Body of pancreas (tissue), 4 donors: ENCODE measurements around the gene PCBP2. TPM values are rescaled to one million over a fixed set of nuclear protein-coding genes. Genes with fewer than 3 reads are reported as not detected.
"Not testable (repeated sequence)": the region's sequence is repeated elsewhere in the genome, so short reads cannot be mapped to it uniquely, and the experiment has no call there.

ENCODE experiments used
- ATAC-seq: fragments of 150-250 bp; one replicate; pipeline ENCODE4 v1.9.1; 2016
- DNase-seq, 4 donors: peaks; one replicate each; pipeline ENCODE4 v3.0.0-alpha.2; 2019
- H3K27ac ChIP-seq, 4 donors: fragments of 200-600 bp; sonication (generic); 1 replicate in 3 of 4; 2 replicates in 1 of 4; pipeline versions ENCODE4 v1.5.1 to v1.6.1; 2016 to 2019; ENCODE audit warnings: mild to moderate bottlenecking in 1 of 4, mixed read lengths in 1 of 4, moderate library complexity in 1 of 4
- H3K27me3 ChIP-seq, 2 donors: fragments of 200-600 bp; sonication (generic); one replicate each; pipeline ENCODE4 v1.6.0; 2016; ENCODE audit warnings: mild to moderate bottlenecking in 1 of 2
- H3K36me3 ChIP-seq, 2 donors: fragments of 200-600 bp; sonication (generic); replicated peaks in 1 of 2; 2 replicates each; pipeline ENCODE4 v1.5.1; 2016; ENCODE audit warnings: low read depth in 2 of 2; ENCODE audit not compliant: insufficient read depth in 1 of 2
- H3K4me1 ChIP-seq: fragments of 200-600 bp; sonication (generic); one replicate; pipeline ENCODE4 v1.6.0; 2016
- H3K4me3 ChIP-seq, 2 donors: fragments of 200-600 bp; sonication (generic); 1 replicate in 1 of 2; 2 replicates in 1 of 2; pipeline ENCODE4 v1.5.1; 2016 to 2019
- H3K9me3 ChIP-seq, 3 donors: fragments of 200-600 bp; sonication (generic); 1 replicate in 2 of 3; 2 replicates in 1 of 3; pipeline ENCODE4 v1.5.1; 2016
- CTCF ChIP-seq, 7 experiments: fragments of 450-650 bp in 4 of 7; fragments of 200-600 bp in 3 of 7; sonication (generic) in 3 of 7; IDR thresholded peaks; one replicate each; pipeline ENCODE4 v1.5.1; 2016 to 2019; ENCODE audit warnings: antibody characterized with exemption in 7 of 7
- POLR2A ChIP-seq, 3 donors: fragments of 450-650 bp; IDR thresholded peaks; one replicate each; pipeline ENCODE4 v1.6.1; 2016; ENCODE audit warnings: antibody characterized with exemption in 3 of 3, mild to moderate bottlenecking in 2 of 3
- WGBS, 2 donors: methylation state at CpG; one replicate each; pipeline ENCODE4 v1.1.5; 2017; 5-methylcytosine and 5-hydroxymethylcytosine counted together
- intact Hi-C: fragments of 100-400 bp; cut with DNase I; formaldehyde crosslinking; loops from one replicate; pipeline ENCODE4 v1.15.1; 2023
- total RNA-seq, 2 donors: library from RNA; depleted of rRNA; stranded (reverse); fragments of >200 nt; gene quantifications; one replicate each; pipeline ENCODE4 v1.1.0, GENCODE V29; 2016

The PCBP2 gene
- total RNA-seq, 2 donors from 2014 or later, result 226 to 308 TPM

- Histone ChIP-seq H3K4me3 (no peak overlapping the region), H3K4me1 (no peaks in the 10 kb centered on the region), H3K36me3 (peaks cover 6 to 17% of the 10 kb centered on the region in 2 donors), H3K27ac (no peak overlapping the region), H3K27me3 (no peaks in the 10 kb centered on the region), H3K9me3 (no peaks in the 10 kb centered on the region)
- intact Hi-C loops, result loop anchor here (5.0 kb wide), 1 partner anchor 58 kb away; no protein-coding TSS in a partner anchor
- TF ChIP-seq POLR2A (IDR thresholded peaks at IDR 0.05) (no peak), CTCF (IDR thresholded peaks at IDR 0.05) (no peak)
- no peak for DNase-seq
- 19% methylated on average over 3 of the region's 3 CpGs for WGBS, 2 donors
- no peak for ATAC-seq
Observed at GRCh38 chr12:53414756-53415417, 37.0 kb upstream of the PCBP2 start.

- intact Hi-C loops, result loop anchor here (5.0 kb wide), 1 partner anchor 59 kb away; no protein-coding TSS in a partner anchor
- H3K27me3 ChIP-seq, DNase-seq, H3K4me1 ChIP-seq, H3K9me3 ChIP-seq, H3K27ac ChIP-seq, H3K4me3 ChIP-seq: not testable (repeated sequence)
- H3K36me3 ChIP-seq, result peaks cover 4 to 11% of the 10 kb centered on the region in 2 donors
- WGBS, 2 donors, result 64 to 82% methylated on average over 2 of the region's 2 CpGs
- peak; percentile 9 for ATAC-seq
Observed at GRCh38 chr12:53415752-53416389, 36.0 kb upstream of the PCBP2 start.

- not testable (repeated sequence) for H3K36me3 ChIP-seq, H3K27me3 ChIP-seq, H3K9me3 ChIP-seq, DNase-seq, ATAC-seq, H3K4me3 ChIP-seq, H3K4me1 ChIP-seq, H3K27ac ChIP-seq
- 70 to 81% methylated on average over 9 of the region's 9 CpGs for WGBS, 2 donors
- intact Hi-C loops, result loop anchor here (5.0 kb wide), 1 partner anchor 60 kb away; no protein-coding TSS in a partner anchor
Observed at GRCh38 chr12:53417291-53417816, 34.5 kb upstream of the PCBP2 start.

- intact Hi-C loops, result loop anchor here (5.0 kb wide), 1 partner anchor 61 kb away; no protein-coding TSS in a partner anchor
- H3K27ac ChIP-seq, result no peak overlapping the region
- ATAC-seq (no peak), DNase-seq (no peak)
- no peaks in the 10 kb centered on the region for H3K36me3 ChIP-seq
- no peaks in the 10 kb centered on the region for H3K27me3 ChIP-seq
- H3K4me3 ChIP-seq, result no peak overlapping the region
- no peaks in the 10 kb centered on the region for H3K9me3 ChIP-seq
- peaks cover 5% of the 10 kb centered on the region for H3K4me1 ChIP-seq
- TF ChIP-seq CTCF (IDR thresholded peaks at IDR 0.05) (no peak), POLR2A (IDR thresholded peaks at IDR 0.05) (no peak)
- WGBS, 2 donors, result 48 to 54% methylated on average over 3 of the region's 3 CpGs
Observed at GRCh38 chr12:53418221-53418620, 33.7 kb upstream of the PCBP2 start.

- no peak for DNase-seq
- H3K4me1 ChIP-seq, result peaks cover 13% of the 10 kb centered on the region
- intact Hi-C loops, result loop anchor here (5.0 kb wide), 1 partner anchor 62 kb away; no protein-coding TSS in a partner anchor
- TF ChIP-seq POLR2A (IDR thresholded peaks at IDR 0.05) (no peak), CTCF (IDR thresholded peaks at IDR 0.05) (no peak)
- no peaks in the 10 kb centered on the region for H3K9me3 ChIP-seq
- H3K4me3 ChIP-seq, result no peak overlapping the region
- no peak overlapping the region for H3K27ac ChIP-seq
- WGBS, 2 donors, result 61 to 66% methylated on average over 2 of the region's 2 CpGs
- ATAC-seq, result no peak
- no peaks in the 10 kb centered on the region for H3K27me3 ChIP-seq
- H3K36me3 ChIP-seq, result no peaks in the 10 kb centered on the region
Observed at GRCh38 chr12:53419756-53420155, 32.1 kb upstream of the PCBP2 start.

GRCh38 chr12:53422247-53422646, 29.7 kb upstream of the PCBP2 start:
- H3K27ac ChIP-seq, H3K36me3 ChIP-seq, DNase-seq, H3K27me3 ChIP-seq, ATAC-seq, H3K4me3 ChIP-seq, intact Hi-C loops, H3K9me3 ChIP-seq: not testable (repeated sequence)
- WGBS, 2 donors, result 72 to 89% methylated on average over 12 of the region's 12 CpGs
- peaks cover 28% of the 10 kb centered on the region for H3K4me1 ChIP-seq
